22Rv1 (cell line): ENCODE measurements around the gene LMBR1.

Experiments
- H3K27ac ChIP-seq: fragments of 450-650 bp; 2 replicates; pipeline ENCODE4 v1.5.1; 2017
- CTCF ChIP-seq: fragments of 450-650 bp; IDR thresholded peaks from 2 replicates; pipeline ENCODE4 v1.5.1; 2017; ENCODE audit warnings: mild to moderate bottlenecking
- ZFX ChIP-seq: fragments of 450-650 bp; IDR thresholded peaks from 2 replicates; pipeline ENCODE4 v1.6.1; 2017; ENCODE audit warnings: antibody characterized with exemption, borderline replicate concordance

Gene LMBR1

GRCh38 chr7:156840134-156840533, 52.8 kb downstream of the LMBR1 start:
- TF ChIP-seq ZFX (no peak), CTCF (no peak)
- no peak overlapping the region for H3K27ac ChIP-seq

- H3K27ac ChIP-seq = no peak overlapping the region
- TF ChIP-seq CTCF (no peak), ZFX (no peak)
Measured at GRCh38 chr7:156836443-156836842, 56.5 kb downstream of the LMBR1 start.

- no peak overlapping the region for H3K27ac ChIP-seq
- TF ChIP-seq CTCF (no peak), ZFX (no peak)
Measured at GRCh38 chr7:156834462-156834861, 58.5 kb downstream of the LMBR1 start.

- TF ChIP-seq CTCF (no peak), ZFX (no peak)
- no peak overlapping the region for H3K27ac ChIP-seq
Measured at GRCh38 chr7:156833312-156833711, 59.7 kb downstream of the LMBR1 start.

GRCh38 chr7:156832195-156832877, 60.6 kb downstream of the LMBR1 start:
- H3K27ac ChIP-seq = no peak overlapping the region
- TF ChIP-seq CTCF = no peak
- no peak for TF ChIP-seq ZFX

- TF ChIP-seq CTCF (no peak), ZFX (no peak)
- H3K27ac ChIP-seq = no peak overlapping the region
Measured at GRCh38 chr7:156829669-156830336, 63.2 kb downstream of the LMBR1 start.

GRCh38 chr7:156827587-156828203, 65.3 kb downstream of the LMBR1 start:
- TF ChIP-seq CTCF (peak; percentile 79), ZFX (no peak)

More at GRCh38 chr7:156827587-156828203, 65.3 kb downstream of the LMBR1 start:
- no peak overlapping the region for H3K27ac ChIP-seq
